Stimulated activated CD4-positive, alpha-beta T cell treated with anti-CD3 and anti-CD28 coated beads, Interleukin-12 subunit alpha, Interleukin-12 subunit beta, amount 100 ng/mL, for 48 hours (primary cell): ENCODE data around the gene DDX24.

Experiments
- DNase-seq, 3 donors: peaks; one replicate each; pipeline ENCODE4 v3.0.0-alpha.2; 2020; ENCODE audit warnings: low read depth in 2 of 3, low spot score in 1 of 3

The DDX24 gene

DNA sequence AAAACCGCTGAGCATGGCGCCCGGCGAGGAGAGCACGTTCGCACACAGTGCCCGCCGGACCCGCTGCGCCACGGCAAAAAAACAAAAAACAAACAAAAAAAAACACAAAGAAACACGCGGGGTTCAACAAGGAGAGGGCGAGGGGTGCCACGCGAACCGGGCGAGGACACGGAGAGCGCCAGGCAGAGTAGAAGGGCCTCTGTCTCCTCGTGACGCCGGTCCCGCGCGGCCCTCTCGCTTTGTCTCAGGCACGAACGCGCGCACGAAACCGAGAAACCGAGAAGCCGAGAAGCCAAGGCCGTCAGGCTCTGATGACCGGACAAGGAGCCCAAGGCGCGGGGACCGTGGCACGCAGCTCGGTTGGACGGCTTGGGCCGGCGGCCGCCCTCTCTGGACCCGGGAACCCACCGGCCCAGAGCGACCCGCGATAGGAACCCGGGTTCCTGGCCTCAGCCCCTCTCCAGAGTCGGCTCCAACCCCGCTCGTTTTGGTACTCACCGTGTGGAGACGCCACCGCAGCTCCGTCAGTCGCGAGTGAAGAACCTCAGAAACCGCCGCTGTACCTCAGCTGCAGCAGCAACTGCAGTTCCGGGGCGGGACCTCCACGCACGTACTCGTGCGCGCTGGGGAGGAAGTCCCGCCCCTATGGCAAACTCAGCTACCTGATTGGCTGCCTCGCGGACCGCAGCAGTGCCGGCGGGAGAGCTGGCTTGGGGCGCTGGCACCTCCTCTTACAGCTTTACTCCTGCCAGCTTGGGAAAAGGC lies at the start of gene DDX24, which contains the start of gene IFI27L1:
DDX24 (minus strand) TSS at position 582 of the 765 bp plus-strand sequence. CDS start 1,460 bp downstream, outside the sequence.
IFI27L1 (plus strand) TSS at position 690 of the 765 bp plus-strand sequence. CDS start 15,628 bp downstream, outside the sequence.
- peak; percentile 93 to 94 (median 94) for DNase-seq

- DNase-seq = peak in 2 of 3 donors; percentile 13 to 17
Observed at GRCh38 chr14:94129758-94130414, 48.9 kb upstream of the DDX24 start.

DNA sequence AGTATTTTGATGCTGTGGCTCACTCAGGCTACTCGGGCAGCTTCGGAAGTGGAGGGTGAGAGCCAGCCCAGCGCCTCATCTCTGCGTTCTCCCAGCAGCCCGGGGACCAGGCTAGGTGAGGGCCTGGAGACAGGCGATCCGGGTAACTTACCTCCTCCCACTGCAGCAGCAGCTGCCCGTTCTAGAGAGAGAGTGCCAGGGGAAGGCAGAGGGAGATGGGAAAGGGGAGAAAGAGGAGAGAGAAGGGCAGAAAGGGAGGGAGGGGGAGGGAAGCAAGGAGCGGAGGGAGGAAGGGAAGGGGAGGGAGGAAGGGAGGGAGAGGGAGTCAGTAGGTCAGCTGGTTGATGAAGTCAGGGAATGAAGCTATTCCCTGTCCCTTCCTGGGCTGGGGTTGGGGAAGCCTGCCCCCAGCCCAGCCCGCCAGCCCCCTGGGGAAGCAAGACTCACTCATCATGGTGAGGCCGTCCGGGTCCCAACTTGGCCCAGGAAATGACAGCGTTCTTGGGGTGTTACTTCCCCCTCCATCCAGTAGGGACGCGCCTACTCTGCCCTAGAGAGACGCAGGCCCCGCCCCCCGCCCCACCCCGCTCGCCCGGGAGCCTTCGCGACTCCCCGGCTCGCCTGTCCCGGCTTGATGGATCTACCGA lies 48.2 kb upstream of the DDX24 start, which contains the start of gene IFI27L2:
IFI27L2 (minus strand) TSS at position 494 of the 647 bp plus-strand sequence; CDS start at position 454, 40 bp downstream.
- peak; percentile 43 to 58 (median 49) for DNase-seq

DNA sequence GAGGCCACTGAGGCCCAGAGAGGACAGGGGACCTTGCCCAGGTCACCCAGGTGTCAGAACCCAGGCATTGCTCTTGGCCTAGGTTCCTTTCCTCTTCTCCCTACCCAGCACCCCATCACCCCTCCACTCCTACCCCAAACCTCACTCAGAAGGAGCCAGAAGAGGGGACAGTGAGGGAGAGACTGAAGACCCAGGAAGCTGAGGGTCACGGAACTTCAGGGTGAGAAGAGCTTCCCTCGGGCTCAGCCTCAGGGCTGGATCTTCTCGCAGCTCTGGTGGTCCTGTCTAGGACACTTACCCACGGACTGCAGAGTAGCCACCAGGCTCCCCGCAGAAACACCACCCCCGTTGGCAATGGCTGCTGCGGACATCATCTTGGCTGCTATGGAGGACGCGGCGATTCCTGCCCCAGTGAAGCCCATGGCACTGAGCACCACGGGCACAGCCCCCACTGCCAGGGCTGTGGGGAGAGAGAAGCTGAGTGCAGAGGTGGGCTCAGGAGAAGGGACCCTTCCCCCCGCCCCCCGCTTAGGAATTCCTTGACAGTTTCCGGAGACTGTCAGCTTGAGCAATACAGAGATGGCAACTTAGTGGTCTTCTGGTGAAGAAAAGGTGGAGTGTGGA lies 47.3 kb upstream of the DDX24 start:
- DNase-seq = no peak

DNA sequence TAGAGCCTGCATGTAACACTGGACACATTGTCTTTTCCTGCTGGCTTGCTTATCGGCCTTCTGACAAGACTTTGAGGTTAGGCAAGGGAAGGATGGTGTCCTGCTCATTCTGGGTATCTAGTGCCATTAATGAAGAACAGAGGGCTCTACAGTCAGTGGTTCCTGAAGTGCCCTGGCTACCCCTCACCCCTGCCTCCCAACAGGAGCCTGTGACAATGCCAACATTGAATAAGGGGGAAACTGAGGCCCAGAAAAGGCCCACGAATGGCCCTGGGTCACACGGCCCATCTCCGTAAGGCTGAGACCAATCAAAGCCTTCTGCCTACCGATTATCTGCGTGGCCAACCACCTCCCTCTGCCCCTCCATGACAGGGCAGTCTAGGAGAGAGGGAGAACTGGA lies 46.3 kb upstream of the DDX24 start:
- no peak for DNase-seq

DNA sequence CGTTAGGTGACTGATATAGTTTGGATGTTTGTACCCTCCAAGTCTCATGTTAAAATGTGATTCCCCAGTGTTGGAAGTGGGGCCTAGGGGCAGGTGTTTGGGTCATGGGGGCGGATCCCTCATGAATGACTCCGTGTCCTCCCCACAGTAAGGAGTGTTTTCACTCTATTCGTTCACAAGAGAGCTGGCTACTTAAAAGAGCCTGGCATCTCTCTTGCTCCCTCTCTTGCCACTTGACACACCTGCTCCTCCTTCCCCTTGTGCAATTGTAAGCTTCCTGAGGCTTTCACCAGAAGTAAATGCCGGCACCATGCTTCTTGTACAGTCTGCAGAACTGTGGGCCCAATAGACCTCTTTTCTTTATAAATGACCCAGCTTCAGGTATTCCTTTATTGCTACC lies 45.8 kb upstream of the DDX24 start:
- DNase-seq = no peak

- no peak for DNase-seq
Observed at GRCh38 chr14:94126419-94126677, 45.3 kb upstream of the DDX24 start.

DNA sequence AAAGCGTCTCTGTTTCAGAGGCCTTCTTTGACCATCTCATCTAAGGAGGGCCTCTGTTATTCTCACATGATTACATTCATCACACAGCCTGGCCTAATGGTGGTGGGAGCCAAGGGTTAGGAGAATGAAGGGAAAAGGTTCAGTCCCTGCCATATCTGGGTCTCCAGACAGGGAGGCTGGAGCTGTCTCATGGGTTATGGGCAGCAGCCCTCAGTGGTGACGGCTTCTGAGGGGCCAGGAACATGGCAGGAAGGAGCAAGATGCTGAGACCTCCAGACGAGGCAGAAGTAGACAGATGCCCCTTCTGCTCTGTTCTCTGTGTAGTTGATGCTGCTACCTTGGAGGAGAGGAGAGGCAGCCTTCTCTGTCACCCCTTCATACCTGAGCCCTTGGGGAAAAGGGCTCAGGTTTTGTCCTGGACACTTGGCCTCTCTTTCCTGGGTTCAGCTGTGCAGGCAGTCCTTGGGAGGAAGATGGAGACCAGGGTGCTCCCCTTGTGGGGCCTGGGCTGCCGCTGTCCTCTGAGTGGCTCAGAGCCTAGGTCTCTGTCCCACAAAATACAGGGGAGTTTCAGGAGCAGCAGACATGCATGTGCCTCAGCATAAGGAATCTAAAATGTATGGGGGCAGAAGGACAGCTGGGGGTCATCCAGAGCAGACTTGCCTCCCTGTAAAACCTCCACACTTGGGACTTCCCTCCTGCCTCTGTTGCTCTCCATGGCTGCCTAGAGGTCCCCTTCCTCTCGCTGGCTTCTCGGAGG lies 44.8 kb upstream of the DDX24 start:
- DNase-seq = no peak

DNA sequence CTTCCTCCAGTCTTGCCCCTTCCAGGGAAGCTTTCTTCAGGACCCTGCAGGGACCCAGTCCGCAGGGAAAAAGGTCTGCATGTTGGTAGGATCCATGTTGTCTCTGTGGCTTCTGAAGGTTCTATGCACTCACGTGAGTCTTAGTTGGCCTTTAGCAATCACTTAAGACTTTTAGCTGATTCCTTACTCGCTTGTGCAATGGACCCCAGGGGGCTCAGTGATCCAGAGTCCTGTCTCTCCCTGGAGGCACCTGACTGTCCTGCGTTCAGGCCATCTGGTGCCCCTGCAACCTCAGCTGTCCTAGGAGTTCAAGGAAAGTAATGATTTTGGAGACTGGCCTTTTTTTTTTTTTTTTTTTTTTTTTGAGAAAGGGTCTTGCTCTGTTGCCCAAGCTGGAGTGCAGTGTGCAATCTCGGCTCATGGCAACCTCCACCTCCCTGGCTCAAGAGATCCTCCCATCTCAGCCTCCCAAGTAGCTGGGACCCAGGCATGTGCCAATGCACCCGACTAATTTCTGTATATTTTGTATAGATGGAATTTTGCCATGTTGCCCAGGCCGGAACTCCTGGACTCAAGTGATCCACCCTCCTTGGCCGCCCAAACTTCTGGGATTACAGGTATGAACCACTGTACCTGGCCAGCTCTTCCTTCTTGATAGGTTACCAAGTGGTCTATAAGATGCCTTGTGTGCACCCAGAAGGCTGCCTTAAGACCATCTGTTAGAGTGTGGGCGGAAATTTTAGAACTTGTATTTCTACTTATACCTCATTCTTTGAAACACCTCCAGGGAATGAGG lies 43.8 kb upstream of the DDX24 start:
- DNase-seq = no peak

DNA sequence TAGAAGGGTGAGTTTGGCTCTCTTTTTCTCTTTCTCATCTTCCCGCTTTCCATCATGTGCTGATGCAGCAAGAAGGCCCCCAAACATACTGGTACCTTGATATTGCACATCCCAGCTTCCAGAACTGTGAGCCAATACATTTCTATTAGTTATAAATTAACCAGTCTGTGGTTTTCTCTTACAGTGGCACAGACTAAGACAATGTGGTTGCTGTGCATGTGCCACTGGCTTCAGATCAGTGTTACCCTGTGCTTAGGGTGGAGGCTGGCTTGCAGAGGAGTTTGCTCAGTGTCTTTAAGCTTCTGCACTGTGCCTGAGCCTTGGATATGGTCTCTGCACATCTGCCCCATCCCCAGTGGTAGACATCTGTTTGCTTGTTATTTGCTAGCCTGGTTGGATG lies 42.9 kb upstream of the DDX24 start:
- no peak for DNase-seq

DNA sequence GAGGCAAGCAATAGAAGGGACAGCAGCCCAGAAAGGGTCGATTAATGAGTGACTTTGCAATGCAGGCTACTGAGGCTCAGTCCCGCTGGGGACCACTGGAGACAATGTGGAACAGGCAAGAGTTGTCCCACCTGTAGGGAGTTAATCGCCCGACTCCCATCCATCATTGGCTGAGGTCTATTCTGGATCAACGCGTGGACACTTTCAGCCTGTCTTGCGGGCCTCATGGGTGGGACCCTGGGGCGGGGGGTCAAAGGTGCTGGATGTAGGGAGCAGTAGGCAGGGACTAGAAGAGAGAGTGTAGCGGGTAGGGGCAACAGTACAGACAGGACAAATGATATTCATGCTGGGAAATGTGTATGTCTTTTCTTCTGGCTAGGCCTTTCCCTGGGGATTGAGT lies 42.3 kb upstream of the DDX24 start:
- no peak for DNase-seq

DNA sequence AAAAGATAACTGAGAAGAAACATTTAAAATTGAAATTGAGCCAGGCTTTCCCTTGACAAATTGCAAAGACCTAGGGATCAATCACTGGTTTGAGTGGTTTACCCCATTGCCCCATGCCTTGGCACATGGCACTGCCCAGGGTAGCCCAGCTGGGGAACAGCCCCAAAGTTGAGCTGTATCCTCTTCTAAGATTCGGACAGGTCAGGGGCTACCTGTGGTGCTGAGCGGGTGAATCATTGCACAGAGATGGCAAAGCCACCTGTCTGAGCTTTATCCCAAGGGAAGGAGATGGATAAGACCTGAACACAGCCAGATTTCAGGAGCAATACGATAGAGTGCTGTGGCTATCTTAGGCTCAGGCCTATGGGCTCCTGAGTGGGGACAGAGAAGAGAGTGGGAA lies 41.4 kb upstream of the DDX24 start:
- DNase-seq = no peak

GRCh38 chr14:94121485-94121884 lies 40.5 kb upstream of the DDX24 start:
- no peak for DNase-seq

DNA sequence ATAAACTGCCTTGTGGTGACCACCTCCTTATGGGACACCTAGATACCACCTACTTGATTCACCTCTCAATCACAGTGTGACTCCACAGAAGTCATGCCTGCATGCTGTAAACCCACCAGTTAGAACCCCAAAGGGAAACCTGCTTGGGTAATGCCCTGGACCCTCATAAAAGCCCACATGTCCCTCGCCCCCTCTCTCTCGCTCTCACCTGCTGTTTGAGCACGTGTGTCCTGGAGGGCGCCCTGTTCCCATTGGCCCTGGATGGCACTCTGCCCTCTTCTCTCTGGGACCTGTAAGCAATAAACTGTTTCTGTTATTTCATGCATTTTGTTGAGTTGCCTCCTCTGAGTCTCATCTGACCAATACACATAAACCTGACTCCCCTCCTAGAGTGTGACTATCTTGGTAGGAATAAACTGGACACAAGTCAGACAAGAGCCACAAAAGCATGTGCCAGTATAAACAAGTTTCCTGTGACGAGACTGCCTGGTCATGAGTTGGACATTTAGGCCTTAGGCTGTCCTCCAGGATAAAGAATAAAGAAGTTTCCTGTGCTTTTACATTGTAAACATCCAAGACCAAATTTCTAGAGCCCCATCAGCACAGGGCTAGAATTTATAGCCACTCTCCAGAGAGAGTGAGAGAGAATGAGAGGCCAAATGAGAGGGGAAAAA lies 39.8 kb upstream of the DDX24 start:
- no peak for DNase-seq

GRCh38 chr14:94119071-94119470 lies 38.1 kb upstream of the DDX24 start:
- DNase-seq = no peak

- no peak for DNase-seq
Observed at GRCh38 chr14:94117856-94118255, 36.9 kb upstream of the DDX24 start.

DNA sequence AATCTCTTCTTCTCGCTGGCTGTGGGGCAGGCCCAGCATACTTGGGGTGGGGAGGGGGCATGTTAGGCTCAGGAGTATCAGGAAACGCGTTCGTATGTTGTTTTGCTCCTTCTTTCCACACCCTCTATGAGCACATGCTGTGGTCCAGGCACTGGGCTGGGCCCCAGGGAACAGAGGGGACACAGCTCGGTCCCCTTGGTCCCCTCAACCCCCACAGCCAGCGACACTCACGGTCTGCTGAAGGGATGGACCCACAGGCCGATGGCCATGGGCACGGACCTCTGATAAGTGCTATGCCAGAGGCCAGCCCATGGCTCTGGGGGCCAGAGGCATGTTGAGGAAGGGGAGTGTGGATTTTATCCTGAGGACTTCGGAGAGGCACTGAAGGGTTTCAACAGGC lies 35.7 kb upstream of the DDX24 start:
- no peak for DNase-seq

- no peak for DNase-seq
Observed at GRCh38 chr14:94115631-94116030, 34.6 kb upstream of the DDX24 start.

GRCh38 chr14:94115058-94115591 lies 34.1 kb upstream of the DDX24 start:
- DNase-seq = no peak
